GM12878 (cell line): Measurements from ENCODE around the gene PIK3C3. TPM values are rescaled to one million over a fixed set of nuclear protein-coding genes. Genes with fewer than 3 reads are reported as not detected.

ENCODE experiments used
- ATAC-seq: fragments of 200-7000 bp; cut with Tn5 transposase; 3 replicates; pipeline ENCODE4 v1.9.1; 2020; ENCODE audit warnings: mild to moderate bottlenecking, moderate library complexity
- BruUV-seq: library from RNA; stranded (reverse); fragments of 400-500 nt; replicated peaks from 2 replicates; lab custom pipeline; 2021; lab: Mats Ljungman, UMichigan
- CTCF ChIA-PET: fragments of 300-600 bp; sonication (Branson Sonifier 250); formaldehyde crosslinking; extraction: SDS; loops from one replicate; lab custom pipeline; 2021; ENCODE audit warnings: inconsistent platforms; lab: Yijun Ruan, JAX
- POLR2A ChIA-PET: fragments of 350-600 bp; formaldehyde crosslinking; extraction: SDS; loops from one replicate; lab custom pipeline; 2021; ENCODE audit warnings: inconsistent platforms; lab: Charles Lee
- RAD21 ChIA-PET: fragments of 300-600 bp; sonication (Branson Sonifier 250); formaldehyde crosslinking; loops from one replicate; lab custom pipeline; 2023; ENCODE audit warnings: antibody characterized with exemption; ENCODE audit not compliant: unreplicated experiment; lab: Charles Lee
- SMC1A ChIA-PET: fragments of 300-600 bp; sonication (Branson Sonifier 250); formaldehyde crosslinking; loops from one replicate; lab custom pipeline; 2023; ENCODE audit not compliant: unreplicated experiment, uncharacterized antibody; lab: Charles Lee
- DNase-seq: peaks from one replicate; pipeline ENCODE4 v3.0.0-alpha.2; 2011; ENCODE audit warnings: low read depth, low spot score
- FAIRE-seq: peaks from 3 replicates; lab custom pipeline; 2011; peaks lifted over from hg19 to GRCh38; lab: Jason Lieb, UNC
- H2AFZ ChIP-seq: 2 replicates; pipeline ENCODE4 v1.6.0; 2011; ENCODE audit warnings: low read depth, low read length, control low read depth; ENCODE audit not compliant: control insufficient read depth
- H3K27ac ChIP-seq: 2 replicates; pipeline ENCODE4 v1.5.1; 2011; ENCODE audit warnings: control low read depth; ENCODE audit not compliant: control insufficient read depth, insufficient read depth
- H3K27me3 ChIP-seq, 2 experiments: replicated peaks in 1 of 2; 2 replicates each; pipeline versions ENCODE4 v1.6.0 to v1.6.1; 2011; ENCODE audit warnings: low read length in 1 of 2; ENCODE audit not compliant: control insufficient read depth in 2 of 2, insufficient read depth in 2 of 2
- H3K36me3 ChIP-seq, 2 experiments: 2 replicates each; pipeline ENCODE4 v1.5.1; 2011; ENCODE audit warnings: low read length in 1 of 2; ENCODE audit not compliant: control insufficient read depth in 2 of 2, insufficient read depth in 2 of 2
- H3K4me1 ChIP-seq: 2 replicates; pipeline ENCODE4 v1.6.1; 2011; ENCODE audit warnings: mild to moderate bottlenecking, low read length, moderate library complexity, mixed read lengths; ENCODE audit not compliant: control insufficient read depth, insufficient read depth
- H3K4me2 ChIP-seq: 2 replicates; pipeline ENCODE4 v1.6.0; 2011; ENCODE audit warnings: control low read depth; ENCODE audit not compliant: control insufficient read depth, insufficient read depth
- H3K4me3 ChIP-seq: fragments of 200-600 bp; sonication (generic); 2 replicates; pipeline ENCODE4 v1.5.1; 2016
- H3K79me2 ChIP-seq: 2 replicates; pipeline ENCODE4 v1.6.0; 2011; ENCODE audit warnings: low read length; ENCODE audit not compliant: control insufficient read depth, insufficient read depth
- H3K9ac ChIP-seq: 2 replicates; pipeline ENCODE4 v1.8.0; 2011; ENCODE audit warnings: low read length, control low read depth, mixed read lengths; ENCODE audit not compliant: control insufficient read depth, insufficient read depth
- H3K9me3 ChIP-seq: replicated peaks from 3 replicates; pipeline ENCODE4 v1.5.1; 2011; ENCODE audit warnings: mild to moderate bottlenecking, low read length; ENCODE audit not compliant: control insufficient read depth, insufficient read depth
- H4K20me1 ChIP-seq: 2 replicates; pipeline ENCODE4 v1.6.0; 2011; ENCODE audit not compliant: control insufficient read depth, insufficient read depth
- BHLHE40 ChIP-seq, 2 experiments: fragments of 450-650 bp in 1 of 2; IDR thresholded peaks; 2 replicates each; pipeline ENCODE4 v1.6.1; 2011 to 2017; ENCODE audit warnings: low read depth in 2 of 2, borderline replicate concordance in 1 of 2, improper control_type of control experiment in 1 of 2, low read length in 1 of 2, mild to moderate bottlenecking in 1 of 2
- CHD1 ChIP-seq: IDR thresholded peaks from 2 replicates; pipeline ENCODE4 v1.6.1; 2012; ENCODE audit warnings: low read depth, low read length, improper control_type of control experiment
- ETV6 ChIP-seq, 2 experiments: fragments of 450-650 bp in 1 of 2; IDR thresholded peaks in 1 of 2; conservative IDR thresholded peaks in 1 of 2; 2 replicates each; pipeline ENCODE4 v1.6.1; 2014; ENCODE audit warnings: antibody characterized with exemption in 1 of 2, borderline replicate concordance in 1 of 2, low read depth in 1 of 2, mild to moderate bottlenecking in 1 of 2, moderate library complexity in 1 of 2
- MEF2A ChIP-seq: IDR thresholded peaks from 2 replicates; pipeline ENCODE4 v1.6.1; 2011; ENCODE audit warnings: low read depth, mild to moderate bottlenecking, low read length, moderate library complexity; ENCODE audit not compliant: insufficient read depth
- MTA2 ChIP-seq: fragments of 450-650 bp; IDR thresholded peaks from 2 replicates; pipeline ENCODE4 v1.6.1; 2016; ENCODE audit warnings: low read depth, mild to moderate bottlenecking, moderate library complexity
- NR2C2 ChIP-seq: IDR thresholded peaks from 2 replicates; pipeline ENCODE4 v1.6.1; 2011; ENCODE audit warnings: borderline replicate concordance, low read depth; ENCODE audit not compliant: control insufficient read depth, insufficient read length
- NR2F1 ChIP-seq: fragments of 450-650 bp; conservative IDR thresholded peaks from 2 replicates; pipeline ENCODE4 v1.6.1; 2017; ENCODE audit warnings: mild to moderate bottlenecking
- NRF1 ChIP-seq: conservative IDR thresholded peaks from 2 replicates; pipeline ENCODE4 v1.6.1; 2011; ENCODE audit warnings: mild to moderate bottlenecking, low read depth, low read length, improper control_type of control experiment
- POLR2A ChIP-seq: IDR thresholded peaks from 2 replicates; pipeline ENCODE4 v1.6.1; 2011; ENCODE audit warnings: low read depth, mild to moderate bottlenecking, low read length
- PRDM15 ChIP-seq: fragments of 450-650 bp; formaldehyde crosslinking; IDR thresholded peaks from 2 replicates; pipeline ENCODE4 v1.4.0; 2020; ENCODE audit warnings: mild to moderate bottlenecking, moderate library complexity
- RELA ChIP-seq: fragments of 450-650 bp; IDR thresholded peaks from 2 replicates; pipeline ENCODE4 v1.8.0; 2014; ENCODE audit warnings: borderline replicate concordance; ENCODE audit not compliant: partially characterized antibody
- SP1 ChIP-seq: IDR thresholded peaks from one replicate; pipeline ENCODE4 v1.6.1; 2011; ENCODE audit warnings: low read depth, low read length
- SREBF1 ChIP-seq: IDR thresholded peaks from 2 replicates; pipeline ENCODE4 v1.6.1; 2012; ENCODE audit warnings: mild to moderate bottlenecking, low read length
- STAT3 ChIP-seq: IDR thresholded peaks from 2 replicates; pipeline ENCODE4 v1.6.1; 2011; ENCODE audit warnings: low read depth, low read length, improper control_type of control experiment
- ZNF622 ChIP-seq: fragments of 450-650 bp; IDR thresholded peaks from 2 replicates; pipeline ENCODE4 v1.6.1; 2017; ENCODE audit warnings: mild to moderate bottlenecking, inconsistent platforms
- WGBS: methylation state at CpG from one replicate; pipeline ENCODE4 v1.1.6; 2016; ENCODE audit warnings: low lambda C conversion rate; ENCODE audit not compliant: insufficient replicate concordance, insufficient coverage; ENCODE audit errors: missing lambda C conversion rate; 5-methylcytosine and 5-hydroxymethylcytosine counted together
- in situ Hi-C: fragments of 300-500 bp; cut with MboI; formaldehyde crosslinking; loops from 9 replicates; pipeline ENCODE4 v1.14.3; 2018; ENCODE audit warnings: mixed read lengths
- intact Hi-C: fragments of 100-400 bp; cut with micrococcal nuclease; formaldehyde crosslinking; loops from one replicate; pipeline ENCODE4 v1.14.2; 2022; ENCODE audit not compliant: unreplicated experiment
- polyA plus RNA-seq, 11 experiments: library from polyadenylated mRNA; depleted of rRNA in 4 of 11; unstranded in 6 of 11; stranded (reverse) in 5 of 11; fragments of >200 nt; fragmentation: Nextera tagmentation in 4 of 11; fragmentation: Illumina TruSeq in 1 of 11; extraction: Ambion mirVana in 4 of 11; extraction: Trizol in 1 of 11; gene quantifications; 1 replicate in 1 of 11; 2 replicates in 10 of 11; pipeline versions ENCODE4 v1.2.1 to v1.2.3, GENCODE V29; 2011 to 2016; ENCODE audit warnings: inconsistent platforms in 2 of 11, missing spikeins in 2 of 11, low read depth in 1 of 11
- total RNA-seq, 4 experiments: library from RNA; depleted of rRNA in 3 of 4; stranded (reverse); fragments of >200 nt in 3 of 4; fragmentation: Illumina TruSeq in 1 of 4; extraction: Trizol in 1 of 4; gene quantifications; 2 replicates each; pipeline versions ENCODE4 v1.2.1 to v1.2.3, GENCODE V29; 2013 to 2021

Gene PIK3C3
- total and polyA plus RNA-seq, 10 of the 15 experiments (the other 5 are each of a cell fraction or from before 2014, with no cell fraction given), result 14.4 to 131 (median 32.4) TPM

- Histone ChIP-seq H3K36me3 (peaks cover 0 to 17% of the 10 kb centered on the region in 2 experiments), H3K4me3 (no peak overlapping the region), H3K9me3 (no peaks in the 10 kb centered on the region), H3K27me3 (no peaks in the 10 kb centered on the region), H3K4me2 (no peak overlapping the region), H4K20me1 (no peaks in the 10 kb centered on the region), H3K4me1 (peaks cover 4% of the 10 kb centered on the region; the same call in 1 of the 2 replicates), H3K9ac (no peak overlapping the region), H3K79me2 (no peaks in the 10 kb centered on the region), H3K27ac (no peak overlapping the region), H2AFZ (no peak overlapping the region)
- ChIA-PET SMC1A (interaction anchor here (0.6 to 2.0 kb wide), 14 partner anchors 10 to 1601 kb away, joined by 3 to 15 read pairs (median 3); no protein-coding TSS in a partner anchor), CTCF (interaction anchor here (1.0 to 1.4 kb wide), 4 partner anchors 16 to 58 kb away, joined by 4 to 9 read pairs (median 5); no protein-coding TSS in a partner anchor), RAD21 (interaction anchor here (0.7 to 1.4 kb wide), 6 partner anchors 24 to 233 kb away, joined by 3 to 6 read pairs (median 4); no protein-coding TSS in a partner anchor), POLR2A (interaction anchor here (0.8 to 1.5 kb wide), 5 partner anchors 10 to 31 kb away, joined by 3 to 4 read pairs (median 3); no protein-coding TSS in a partner anchor)
- ATAC-seq (peak; percentile 65), DNase-seq (no peak), FAIRE-seq (no peak)
- no peak for TF ChIP-seq STAT3
- peak; percentile 56; the same call in 1 of the 2 replicates for TF ChIP-seq MTA2
- TF ChIP-seq BHLHE40 (IDR thresholded peaks at IDR 0.05; ENCODE audit: borderline replicate concordance in 1 of 2, low read depth in 2 of 2, low read length in 1 of 2), result no peak
- 0 out of 2 replicates have a peak, but pooled peaks have one; percentile 36 for TF ChIP-seq NR2F1
- no peak for TF ChIP-seq POLR2A
- in situ Hi-C loops (no loop called here), intact Hi-C loops (no loop called here)
- WGBS, result 100% methylated on average over 1 of the region's 1 CpG
- no TSS peak for BruUV-seq
These were observed 41.0 kb downstream of the PIK3C3 start for GRCh38 chr18:41996020-41996419.

- ChIA-PET POLR2A (no interaction called here), CTCF (interaction anchor here (1.4 kb wide), 1 partner anchor 28 kb away, joined by 4 read pairs; no protein-coding TSS in a partner anchor), SMC1A (no interaction called here), RAD21 (no interaction called here)
- no peak for ATAC-seq
- H3K79me2 ChIP-seq, result no peaks in the 10 kb centered on the region
- H3K27ac ChIP-seq, result no peak overlapping the region
- 89% methylated on average over 4 of the region's 4 CpGs for WGBS
- H3K27me3 ChIP-seq, result no peaks in the 10 kb centered on the region
- intact Hi-C loops, result no loop called here
- in situ Hi-C loops, result no loop called here
- FAIRE-seq, result no peak
- no peaks in the 10 kb centered on the region for H3K4me1 ChIP-seq
- no peak overlapping the region for H2AFZ ChIP-seq
- no TSS peak for BruUV-seq
- H3K4me2 ChIP-seq, result no peak overlapping the region
- no peaks in the 10 kb centered on the region for H3K9me3 ChIP-seq
- DNase-seq, result no peak
- no peak overlapping the region for H3K4me3 ChIP-seq
- H3K36me3 ChIP-seq, result peaks cover 0 to 34% of the 10 kb centered on the region in 2 experiments
- no peak overlapping the region for H3K9ac ChIP-seq
- H4K20me1 ChIP-seq, result no peaks in the 10 kb centered on the region
- TF ChIP-seq CHD1 (no peak), ZNF622 (no peak), POLR2A (no peak), ETV6 (conservative IDR thresholded peaks at IDR 0.05 in 1 of 2, IDR thresholded peaks at IDR 0.05 in 1 of 2; ENCODE audit: borderline replicate concordance in 1 of 2, low read depth in 1 of 2) (no peak), PRDM15 (CRISPR knock-in tag) (no peak), NR2C2 (no peak), RELA (no peak), NRF1 (no peak), SP1 (no peak), SREBF1 (no peak), MEF2A (no peak)
These were observed 44.7 kb downstream of the PIK3C3 start for GRCh38 chr18:41999751-42000150.
